ENCODE results near the gene LRRC46.

Gene LRRC46

DNA sequence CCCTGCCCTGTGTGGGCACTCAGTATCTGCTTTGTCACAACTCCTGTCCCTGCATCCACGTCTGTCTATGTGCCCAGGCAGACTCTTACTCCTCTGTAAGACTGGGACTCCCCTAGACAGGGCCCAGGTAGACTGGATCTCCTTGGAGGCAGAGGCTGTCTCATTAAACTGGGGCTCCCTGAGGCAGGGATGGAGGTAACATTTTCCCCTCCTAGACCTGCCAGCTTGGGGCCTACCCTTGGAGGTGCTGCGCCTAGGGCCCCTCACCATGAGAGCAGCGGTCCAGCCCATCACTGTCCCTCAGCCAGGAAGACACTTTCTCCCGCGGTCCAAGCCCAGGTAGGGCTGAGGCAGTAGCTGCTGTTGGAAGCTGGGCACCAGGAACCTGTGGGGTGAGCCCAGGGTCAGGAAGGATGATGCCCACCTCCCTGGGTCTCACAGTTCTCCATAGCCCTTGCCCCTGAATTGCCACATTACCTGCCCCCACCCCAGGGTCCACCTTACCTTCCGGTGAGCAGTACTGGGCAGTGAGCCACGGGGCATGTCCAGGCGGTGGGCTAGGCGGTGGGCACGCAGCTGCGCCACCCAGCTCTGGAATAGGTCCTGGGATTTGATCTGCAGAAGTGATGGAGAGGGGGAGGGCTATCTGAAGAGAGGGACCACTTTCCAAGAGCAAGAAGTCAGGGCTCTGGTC lies 13.3 kb upstream of the LRRC46 start:
- ChIA-PET CTCF (interaction anchor here (2.1 kb wide), 1 partner anchor 71 kb away, joined by 5 read pairs; no protein-coding TSS in a partner anchor), POLR2A (no interaction called here)
- TF ChIP-seq, protein P1, sequence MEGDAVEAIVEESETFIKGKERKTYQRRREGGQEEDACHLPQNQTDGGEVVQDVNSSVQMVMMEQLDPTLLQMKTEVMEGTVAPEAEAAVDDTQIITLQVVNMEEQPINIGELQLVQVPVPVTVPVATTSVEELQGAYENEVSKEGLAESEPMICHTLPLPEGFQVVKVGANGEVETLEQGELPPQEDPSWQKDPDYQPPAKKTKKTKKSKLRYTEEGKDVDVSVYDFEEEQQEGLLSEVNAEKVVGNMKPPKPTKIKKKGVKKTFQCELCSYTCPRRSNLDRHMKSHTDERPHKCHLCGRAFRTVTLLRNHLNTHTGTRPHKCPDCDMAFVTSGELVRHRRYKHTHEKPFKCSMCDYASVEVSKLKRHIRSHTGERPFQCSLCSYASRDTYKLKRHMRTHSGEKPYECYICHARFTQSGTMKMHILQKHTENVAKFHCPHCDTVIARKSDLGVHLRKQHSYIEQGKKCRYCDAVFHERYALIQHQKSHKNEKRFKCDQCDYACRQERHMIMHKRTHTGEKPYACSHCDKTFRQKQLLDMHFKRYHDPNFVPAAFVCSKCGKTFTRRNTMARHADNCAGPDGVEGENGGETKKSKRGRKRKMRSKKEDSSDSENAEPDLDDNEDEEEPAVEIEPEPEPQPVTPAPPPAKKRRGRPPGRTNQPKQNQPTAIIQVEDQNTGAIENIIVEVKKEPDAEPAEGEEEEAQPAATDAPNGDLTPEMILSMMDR (IDR thresholded peaks at IDR 0.05; ENCODE audit: control extremely low read depth, extremely low read depth, low read depth, missing control alignments), result no peak
- DNase-seq (ENCODE audit: extremely low spot score), result no peak

DNA sequence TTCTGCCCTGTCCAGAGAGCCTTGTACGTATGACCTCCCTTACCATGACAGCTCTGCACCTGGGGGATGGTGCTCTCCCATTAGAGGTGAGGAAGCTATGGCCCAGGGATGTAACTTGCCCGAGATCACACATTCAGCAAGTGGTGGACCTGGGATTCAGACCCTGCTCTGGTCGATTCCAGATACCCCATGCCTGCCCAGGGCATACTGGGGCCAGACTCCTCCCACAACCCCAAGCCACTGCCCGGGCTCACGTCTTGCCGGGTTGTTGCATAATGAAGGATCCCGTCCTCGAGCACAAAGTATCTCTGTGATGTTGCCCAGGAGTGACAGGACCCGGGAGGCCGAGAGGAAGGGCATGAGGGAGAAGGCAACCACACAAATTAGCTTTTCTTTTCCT lies 12.0 kb upstream of the LRRC46 start:
- TF ChIP-seq, protein P1 (IDR thresholded peaks at IDR 0.05; ENCODE audit: control extremely low read depth, extremely low read depth, low read depth, missing control alignments), result no peak
- POLR2A ChIA-PET, result interaction anchor here (0.6 kb wide), 1 partner anchor 594 kb away, joined by 4 read pairs; no protein-coding TSS in a partner anchor
- no peak for DNase-seq (ENCODE audit: extremely low spot score)
- CTCF ChIA-PET, result interaction anchor here (2.1 kb wide), 1 partner anchor 70 kb away, joined by 5 read pairs; no protein-coding TSS in a partner anchor

DNA sequence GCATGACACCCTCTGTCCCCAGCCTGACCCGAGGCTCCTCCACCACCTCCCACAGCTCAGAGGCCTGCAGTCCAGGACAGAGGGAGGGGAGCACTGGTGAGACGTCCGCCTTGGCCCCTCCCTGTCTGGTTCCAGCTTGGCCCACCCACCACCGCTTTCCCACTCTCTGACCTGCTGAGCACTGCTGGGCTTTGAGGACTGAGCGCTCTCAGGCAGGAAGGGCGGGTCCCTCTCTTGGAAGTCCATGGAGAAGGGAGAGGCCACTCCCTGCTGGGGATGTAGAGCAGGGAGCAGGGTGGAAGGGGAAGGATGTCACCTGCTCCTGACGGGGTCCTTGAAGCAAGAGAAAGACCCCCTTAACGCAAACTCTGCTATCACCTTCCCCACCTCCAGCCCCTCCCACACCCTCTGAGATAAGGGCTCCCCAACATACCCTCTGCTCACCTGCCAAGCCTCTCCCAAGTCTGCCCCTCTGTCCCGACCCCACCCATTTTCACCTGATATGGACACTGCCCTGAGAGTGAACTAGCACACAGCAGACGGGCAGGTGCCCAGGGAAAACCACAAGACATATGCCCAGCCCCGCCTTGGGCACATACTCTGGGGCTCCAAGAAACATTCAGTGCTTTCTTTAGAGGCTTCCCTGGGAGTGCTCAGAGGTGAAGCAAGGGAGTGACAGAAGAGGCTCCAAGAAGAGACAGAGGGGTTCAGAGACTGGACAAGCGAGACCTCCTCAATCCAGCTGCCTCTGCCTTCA lies 11.3 kb upstream of the LRRC46 start:
- DNase-seq (ENCODE audit: extremely low spot score), result no peak
- ChIA-PET CTCF (interaction anchor here (2.1 kb wide), 1 partner anchor 69 kb away, joined by 5 read pairs; no protein-coding TSS in a partner anchor), POLR2A (interaction anchor here (0.6 kb wide), 1 partner anchor 593 kb away, joined by 4 read pairs; no protein-coding TSS in a partner anchor)
- TF ChIP-seq, protein P1 (IDR thresholded peaks at IDR 0.05; ENCODE audit: control extremely low read depth, extremely low read depth, low read depth, missing control alignments), result no peak

DNA sequence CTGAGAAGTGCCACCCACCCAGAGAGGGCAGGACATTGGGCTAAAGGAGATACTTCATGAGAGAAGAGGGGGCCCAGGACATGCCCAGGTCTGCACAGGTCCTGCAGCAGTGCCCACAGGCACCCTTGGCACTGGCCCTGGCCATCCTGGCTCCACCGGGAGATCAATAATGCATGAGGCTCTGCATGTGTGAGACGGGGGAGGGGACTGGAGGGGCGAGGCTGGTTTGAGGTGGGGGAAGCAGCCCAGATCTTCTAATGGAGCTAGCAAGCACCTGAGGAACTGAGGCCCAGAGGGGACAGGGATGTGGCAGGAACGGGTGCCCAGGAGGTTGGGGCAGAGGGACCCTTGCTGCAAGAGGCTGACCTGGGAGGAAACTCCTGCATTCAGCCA lies 10.4 kb upstream of the LRRC46 start:
- POLR2A ChIA-PET, result no interaction called here
- CTCF ChIA-PET, result interaction anchor here (0.8 to 2.9 kb wide), 6 partner anchors 19 to 158 kb away, joined by 3 to 20 read pairs (median 4); partner anchors contain the start of genes CDK5RAP3 and SCRN2

DNA sequence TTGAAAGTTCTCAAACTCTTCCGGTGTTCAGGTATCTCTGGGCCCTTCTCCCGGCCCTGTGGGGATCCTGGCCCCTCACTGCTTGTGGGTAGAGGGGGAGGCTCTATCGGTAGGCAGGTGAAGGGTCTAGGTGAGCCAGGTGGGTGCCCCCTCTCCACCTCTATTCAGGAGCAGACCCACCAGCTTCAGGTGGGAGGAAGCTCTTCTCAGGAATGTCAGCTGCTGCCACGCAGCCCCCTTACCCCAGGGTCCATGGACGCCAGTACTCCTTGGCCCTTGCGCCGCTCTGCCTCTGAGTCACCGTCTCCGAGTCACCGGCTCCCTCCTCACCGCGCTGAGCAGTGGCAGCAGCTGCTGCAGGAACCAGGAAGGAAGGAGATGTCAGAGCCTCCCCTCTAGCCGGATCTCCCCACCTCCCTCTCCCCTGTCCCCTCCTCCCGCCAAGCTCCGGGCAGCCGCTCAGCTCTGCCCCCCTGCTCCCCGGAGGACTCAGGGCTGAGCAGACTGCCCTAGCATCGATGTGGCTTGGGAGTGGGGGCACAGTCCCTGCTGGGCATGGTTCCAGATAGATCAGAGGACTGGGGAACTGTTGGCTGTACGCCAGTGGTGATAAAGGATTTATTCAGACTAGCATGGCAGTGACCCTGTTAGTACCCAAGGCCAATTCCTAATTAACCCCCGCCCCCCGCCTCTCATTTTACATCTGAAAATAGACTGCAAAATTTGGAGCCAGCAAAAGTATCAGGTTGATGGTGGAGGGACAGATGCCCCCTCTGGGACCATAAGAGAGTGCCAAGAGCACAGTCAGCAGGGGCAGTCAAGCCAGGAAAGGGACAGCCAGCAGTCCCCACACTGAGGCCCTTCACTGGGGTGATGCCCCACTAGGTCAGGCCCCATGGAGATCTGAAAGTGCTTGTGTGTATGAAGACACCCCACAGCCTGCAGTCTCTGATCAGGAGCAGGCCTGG lies 9.8 kb upstream of the LRRC46 start, which contains the start of gene OSBPL7:
Gene OSBPL7 (minus strand): TSS at position 371 of the 968 bp plus-strand sequence. CDS start 1,516 bp downstream, outside the sequence.
- DNase-seq (ENCODE audit: extremely low spot score), result peak; percentile 91
- TF ChIP-seq, protein P1 (IDR thresholded peaks at IDR 0.05; ENCODE audit: control extremely low read depth, extremely low read depth, low read depth, missing control alignments), result peak; percentile 77
- POLR2A ChIA-PET, result no interaction called here

More for the DNA sequence above, 10.4 kb upstream of the LRRC46 start:
- no peak for DNase-seq (ENCODE audit: extremely low spot score)
- TF ChIP-seq, protein P1 (IDR thresholded peaks at IDR 0.05; ENCODE audit: control extremely low read depth, extremely low read depth, low read depth, missing control alignments), result no peak

More for the DNA sequence above, 9.8 kb upstream of the LRRC46 start, which contains the start of gene OSBPL7:
- CTCF ChIA-PET, result interaction anchor here (0.8 to 2.9 kb wide), 10 partner anchors 9 to 158 kb away, joined by 3 to 20 read pairs (median 3); partner anchors contain the start of genes CDK5RAP3 and SCRN2

All from GM10248 (cell line).